Heart right ventricle (tissue), 16 donors: ENCODE data around the gene FAM98C. TPM values are rescaled to one million over a fixed set of nuclear protein-coding genes. Genes with fewer than 3 reads are reported as not detected.
"Not testable (repeated sequence)": the region's sequence is repeated elsewhere in the genome, so short reads cannot be mapped to it uniquely, and the experiment has no call there.

Experiments used
- ATAC-seq, 8 donors: fragments of 200-7000 bp; cut with Tn5 transposase; one replicate each; pipeline ENCODE4 v1.9.1; 2020; ENCODE audit warnings: mild to moderate bottlenecking in 8 of 8, moderate library complexity in 8 of 8, moderate number of reproducible peaks in 1 of 8
- DNase-seq, 2 donors: peaks; one replicate each; pipeline ENCODE4 v3.0.0-alpha.2; 2020
- H3K27ac ChIP-seq, 10 donors: fragments of 200-600 bp; sonication (generic) in 2 of 10; one replicate each; pipeline versions ENCODE4 v1.5.0 to v1.8.0; 2020 to 2022; ENCODE audit warnings: mild to moderate bottlenecking in 3 of 10
- H3K27me3 ChIP-seq, 7 donors: fragments of 200-600 bp; one replicate each; pipeline ENCODE4 v1.8.0; 2021 to 2022; ENCODE audit warnings: mild to moderate bottlenecking in 2 of 7
- H3K36me3 ChIP-seq, 9 donors: fragments of 200-600 bp; sonication (generic) in 1 of 9; one replicate each; pipeline versions ENCODE4 v1.5.0 to v1.8.0; 2020 to 2022; ENCODE audit warnings: mild to moderate bottlenecking in 2 of 9
- H3K4me1 ChIP-seq, 9 donors: fragments of 200-600 bp; sonication (generic) in 1 of 9; one replicate each; pipeline versions ENCODE4 v1.5.0 to v1.8.0; 2020 to 2022; ENCODE audit warnings: mild to moderate bottlenecking in 4 of 9
- H3K4me3 ChIP-seq, 10 donors: fragments of 200-600 bp; sonication (generic) in 2 of 10; one replicate each; pipeline versions ENCODE4 v1.5.0 to v1.8.0; 2020 to 2022; ENCODE audit warnings: mild to moderate bottlenecking in 7 of 10, moderate library complexity in 2 of 10
- H3K9me3 ChIP-seq, 11 donors: fragments of 200-600 bp in 10 of 11; sonication (generic) in 2 of 11; one replicate each; pipeline versions ENCODE4 v1.5.0 to v1.8.0; 2013 to 2022; ENCODE audit warnings: mild to moderate bottlenecking in 2 of 11, control low read depth in 1 of 11, moderate library complexity in 1 of 11
- WGBS, 2 donors: extraction: QIAGEN DNeasy Blood & Tissue Kit; methylation state at CpG; one replicate each; pipeline ENCODE4 v1.1.7; 2013; ENCODE audit warnings: inconsistent platforms in 1 of 2; 5-methylcytosine and 5-hydroxymethylcytosine counted together
- intact Hi-C, 10 donors: fragments of 100-400 bp; cut with DNase I; formaldehyde crosslinking; loops; one replicate each; pipeline versions ENCODE4 v1.11.1 to v1.14.2; 2022
- polyA plus RNA-seq, 2 donors: library from polyadenylated mRNA; stranded (reverse); fragments of 200-250 nt; gene quantifications; one replicate each; pipeline ENCODE4 v1.2.3, GENCODE V29; 2013
- total RNA-seq, 10 donors: library from RNA; stranded (reverse); fragmentation: NEBNext Ultra II Directional in 3 of 10; extraction: Animal tissue kit (Norgen Biotek cat#: 25700) in 3 of 10; gene quantifications; one replicate each; pipeline versions ENCODE4 v1.2.1 to v1.2.4, GENCODE V29; 2021 to 2023
- TF ChIP-seq, protein P1 (sequence below), 9 donors: fragments of 200-600 bp; sonication (generic) in 2 of 9; IDR thresholded peaks; one replicate each; pipeline versions ENCODE4 v1.5.0 to v1.8.0; 2021 to 2022; ENCODE audit warnings: antibody characterized with exemption in 9 of 9, mild to moderate bottlenecking in 5 of 9, moderate library complexity in 1 of 9
- donor health status: Arrhythmogenic right ventricular cardiomyopathy.
- donor health status: ischemic (EF 13 %, LVEDD 7.1; RV severe dilation, severe dysfunction).
- donor health status: healthy with polysubstance abuse.
- donor health status: DM: no; HTN: yes; CAD: no.
- donor health status: DM: no; HTN: no; CAD: no.
- donor health status: ischemic (EF 25% LVEDD 6.9; RV normal size, moderate dysfunction).
- donor health status: ischemic (EF 25% LVEDD 5.7; RV mildly dilated, moderate dysfunction).
- donor health status: healthy.
- donor health status: DM: yes; HTN: yes; CAD: no.
- donor health status: Ischemic cardiomyopathy.
- donor health status: ischemic (EF 35%, LVEDD 5.7; RV mildly dilated, moderate dysfunction).
- donor health status: nonischemic (EF 11% LVEDD 7.7; RV severe dilation, severe dysfunction).
- donor health status: DM: yes; HTN: yes; CAD: no.
- donor health status: PGD.
- donor health status: ischemic (EF 29% LVEDD 5.4; RV normal size, mild dysfunction).
- donor health status: nonischemic (EF 23%, LVEDD 6.1; RV moderate dilation, normal function).

The FAM98C gene
- total and polyA plus RNA-seq, 12 donors, result 9.8 to 16.1 (median 12.3) TPM

DNA sequence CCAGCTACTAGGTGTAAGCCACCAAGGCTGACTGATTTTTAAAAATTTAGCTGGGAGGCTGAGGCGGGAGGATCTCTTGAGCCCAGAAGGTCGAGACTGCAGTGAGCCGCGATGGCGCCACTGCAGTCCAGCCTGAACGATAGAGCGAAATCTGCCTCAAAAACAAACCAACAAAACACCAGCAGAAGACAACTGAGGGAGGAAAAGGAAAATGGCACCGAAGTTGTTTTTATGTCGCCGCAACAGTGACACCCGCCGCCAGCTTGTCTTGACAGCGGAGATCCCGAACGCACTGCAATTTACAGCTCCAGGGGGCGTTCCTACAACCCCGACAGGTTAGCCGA is 298 bp upstream of the FAM98C start:
- TF ChIP-seq, protein P1, sequence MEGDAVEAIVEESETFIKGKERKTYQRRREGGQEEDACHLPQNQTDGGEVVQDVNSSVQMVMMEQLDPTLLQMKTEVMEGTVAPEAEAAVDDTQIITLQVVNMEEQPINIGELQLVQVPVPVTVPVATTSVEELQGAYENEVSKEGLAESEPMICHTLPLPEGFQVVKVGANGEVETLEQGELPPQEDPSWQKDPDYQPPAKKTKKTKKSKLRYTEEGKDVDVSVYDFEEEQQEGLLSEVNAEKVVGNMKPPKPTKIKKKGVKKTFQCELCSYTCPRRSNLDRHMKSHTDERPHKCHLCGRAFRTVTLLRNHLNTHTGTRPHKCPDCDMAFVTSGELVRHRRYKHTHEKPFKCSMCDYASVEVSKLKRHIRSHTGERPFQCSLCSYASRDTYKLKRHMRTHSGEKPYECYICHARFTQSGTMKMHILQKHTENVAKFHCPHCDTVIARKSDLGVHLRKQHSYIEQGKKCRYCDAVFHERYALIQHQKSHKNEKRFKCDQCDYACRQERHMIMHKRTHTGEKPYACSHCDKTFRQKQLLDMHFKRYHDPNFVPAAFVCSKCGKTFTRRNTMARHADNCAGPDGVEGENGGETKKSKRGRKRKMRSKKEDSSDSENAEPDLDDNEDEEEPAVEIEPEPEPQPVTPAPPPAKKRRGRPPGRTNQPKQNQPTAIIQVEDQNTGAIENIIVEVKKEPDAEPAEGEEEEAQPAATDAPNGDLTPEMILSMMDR (IDR thresholded peaks at IDR 0.05), result no peak
- WGBS, 2 donors, result 2 to 6% methylated on average over 18 of the region's 18 CpGs
- intact Hi-C loops, result loop anchor here (2.0 to 10.0 kb wide), 12 partner anchors 112 to 1072 kb away; partner anchors contain the start of genes MRPS12 (in 4 of the 10), SARS2 (in 4 of the 10), EIF3K (in 2 of the 10) and MAP4K1 (in 1 of the 10)
- H3K27me3 ChIP-seq, result peaks cover 8 to 41% (median 33%) of the 10 kb centered on the region in 7 donors
- peak overlapping the region in 9 of 10 donors; percentile 68 to 99 (median 89) for H3K4me3 ChIP-seq
- peak in 4 of 8 donors; percentile 1 to 3 (median 2) for ATAC-seq
- H3K9me3 ChIP-seq, result no peaks in the 10 kb centered on the region
- DNase-seq, result no peak
- peaks cover 0 to 30% (median 12%) of the 10 kb centered on the region in 9 donors for H3K36me3 ChIP-seq
- peaks cover 0 to 17% (median 11%) of the 10 kb centered on the region in 9 donors for H3K4me1 ChIP-seq
- peak overlapping the region in 3 of 10 donors; percentile 48 to 88 (median 87) for H3K27ac ChIP-seq

DNA sequence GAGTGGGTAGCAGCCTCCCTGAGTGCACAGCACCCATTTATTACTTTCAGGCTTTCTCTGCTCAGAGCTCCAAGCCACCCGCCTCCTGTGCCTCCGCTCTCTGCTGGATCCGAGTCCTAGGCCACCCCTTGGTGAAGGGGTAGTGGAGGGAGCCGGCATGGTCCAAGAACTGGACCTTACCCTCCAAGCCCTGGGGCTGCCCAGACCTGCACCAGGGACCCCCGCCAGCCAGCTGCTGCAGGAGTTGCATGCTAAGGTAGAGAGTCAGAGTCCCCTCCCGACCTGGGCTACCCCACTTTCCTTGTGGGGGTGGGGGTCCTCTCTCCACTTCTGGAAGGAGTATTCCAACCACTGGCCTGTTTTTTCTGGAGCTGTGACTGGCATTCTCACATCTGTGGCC is 2.0 kb downstream of the FAM98C start:
- DNase-seq (no peak), ATAC-seq (no peak)
- Histone ChIP-seq H3K4me3 (no peak overlapping the region), H3K9me3 (no peaks in the 10 kb centered on the region), H3K4me1 (peaks cover 0 to 17% (median 11%) of the 10 kb centered on the region in 9 donors), H3K27ac (no peak overlapping the region), H3K27me3 (peaks cover 0 to 19% (median 12%) of the 10 kb centered on the region in 7 donors), H3K36me3 (peaks cover 0 to 45% (median 12%) of the 10 kb centered on the region in 9 donors)
- WGBS, 2 donors, result 92% methylated on average over 6 of the region's 6 CpGs
- TF ChIP-seq, protein P1 (IDR thresholded peaks at IDR 0.05), result no peak
- intact Hi-C loops, result loop anchor here (5.0 to 10.0 kb wide), 8 partner anchors 110 to 1070 kb away; partner anchors contain the start of genes MRPS12 (in 3 of the 10), SARS2 (in 3 of the 10), EIF3K (in 1 of the 10) and MAP4K1 (in 1 of the 10)

DNA sequence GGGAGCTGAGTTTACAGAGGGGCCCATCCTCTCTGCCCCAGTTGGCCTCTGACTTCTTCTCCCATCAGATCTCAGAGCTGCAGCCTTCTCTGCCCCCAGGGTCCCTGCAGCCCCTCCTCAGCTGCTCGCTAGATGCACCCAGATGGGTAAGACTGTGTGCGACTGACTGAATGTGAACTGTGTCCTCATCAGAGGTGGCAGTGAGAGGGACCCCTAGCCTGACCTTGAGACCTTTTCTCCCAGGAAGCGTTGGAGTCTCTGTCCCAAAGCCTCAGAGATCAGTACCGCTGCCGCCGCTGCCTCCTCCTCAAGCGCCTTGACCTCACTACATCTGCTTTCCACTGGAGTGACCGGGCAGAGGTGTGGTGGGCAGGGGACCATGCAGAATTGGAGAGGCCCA is 2.4 kb downstream of the FAM98C start:
- Histone ChIP-seq H3K4me1 (peaks cover 0 to 17% (median 11%) of the 10 kb centered on the region in 9 donors), H3K9me3 (no peaks in the 10 kb centered on the region), H3K4me3 (no peak overlapping the region), H3K36me3 (peaks cover 0 to 50% (median 12%) of the 10 kb centered on the region in 9 donors), H3K27ac (no peak overlapping the region), H3K27me3 (peaks cover 0 to 14% (median 8%) of the 10 kb centered on the region in 7 donors)
- intact Hi-C loops, result loop anchor here in 7 of 10 donors (10.0 kb wide), 4 partner anchors 110 to 1070 kb away; partner anchors contain the start of genes MRPS12 (in 1 of the 7) and SARS2 (in 1 of the 7)
- WGBS, 2 donors, result 94 to 97% methylated on average over 8 of the region's 8 CpGs
- no peak for DNase-seq
- no peak for ATAC-seq
- TF ChIP-seq, protein P1 (IDR thresholded peaks at IDR 0.05), result no peak

DNA sequence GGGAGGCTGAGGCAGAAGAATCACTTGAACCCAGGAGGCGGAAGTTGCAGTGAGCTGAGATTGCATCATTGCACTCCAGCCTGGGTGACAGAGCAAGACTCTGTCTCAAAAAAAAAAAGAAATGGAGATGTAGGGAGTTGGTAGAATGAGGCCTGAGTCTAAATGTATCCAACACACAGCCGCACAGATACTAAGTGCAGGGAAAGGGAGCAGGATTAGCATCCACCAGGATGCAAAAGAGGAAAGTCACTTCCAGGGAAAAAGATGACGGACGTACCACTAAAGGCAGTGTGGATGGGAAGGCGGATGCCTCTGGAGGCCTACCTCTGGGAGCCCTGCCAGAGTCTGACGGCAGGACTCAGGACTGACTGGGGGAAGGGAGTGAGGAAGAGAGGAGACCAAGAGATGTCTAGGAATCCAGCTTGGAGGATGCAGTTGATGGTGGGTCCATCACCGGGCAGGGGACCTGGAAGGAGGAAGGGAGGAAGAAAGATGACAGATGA is 6.8 kb downstream of the FAM98C start:
- Histone ChIP-seq H3K4me3 (no peak overlapping the region), H3K4me1 (no peaks in the 10 kb centered on the region), H3K9me3 (no peaks in the 10 kb centered on the region), H3K27me3 (peaks cover 0 to 1% (median 0%) of the 10 kb centered on the region in 7 donors), H3K27ac (no peak overlapping the region), H3K36me3 (peaks cover 0 to 68% (median 12%) of the 10 kb centered on the region in 9 donors)
- ATAC-seq, result peak in 7 of 8 donors; percentile 55 to 83 (median 73)
- intact Hi-C loops, result loop anchor here in 7 of 10 donors (10.0 kb wide), 4 partner anchors 105 to 1065 kb away; partner anchors contain the start of genes MRPS12 (in 1 of the 7) and SARS2 (in 1 of the 7)
- WGBS, 2 donors, result 29 to 37% methylated on average over 7 of the region's 7 CpGs
- DNase-seq, result peak; percentile 30 to 50
- TF ChIP-seq, protein P1 (IDR thresholded peaks at IDR 0.05), result no peak

DNA sequence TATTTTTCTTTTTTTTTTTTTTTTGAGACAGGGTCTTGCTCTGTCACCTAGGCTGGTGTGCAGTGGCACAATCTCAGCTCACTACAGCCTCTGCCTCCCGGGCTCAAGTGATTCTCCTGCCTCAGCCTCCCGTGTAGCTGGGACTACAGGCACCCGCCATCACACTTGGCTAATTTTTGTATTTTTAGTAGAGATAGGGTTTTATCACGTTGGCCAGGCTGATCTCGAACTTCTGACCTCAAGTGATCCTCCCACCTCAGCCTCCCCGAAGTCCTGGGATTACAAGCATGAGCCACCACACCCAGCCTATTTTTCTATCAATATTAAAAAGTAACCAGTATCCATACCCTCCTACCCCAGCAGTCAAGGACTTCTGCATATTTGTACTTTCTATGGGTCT is 7.5 kb downstream of the FAM98C start:
- H3K9me3 ChIP-seq, ATAC-seq, H3K27me3 ChIP-seq, H3K4me3 ChIP-seq, H3K4me1 ChIP-seq, intact Hi-C loops, DNase-seq, H3K27ac ChIP-seq: not testable (repeated sequence)
- peaks cover 0 to 65% (median 7%) of the 10 kb centered on the region in 9 donors for H3K36me3 ChIP-seq
- WGBS, 2 donors, result 67 to 71% methylated on average over 6 of the region's 6 CpGs
